Astrocyte of the hippocampus (primary cell): ENCODE results near the gene SHISA2.

ENCODE experiments used
- DNase-seq: peaks from one replicate; pipeline ENCODE4 v3.0.0; 2011; ENCODE audit warnings: low read depth, low spot score

The SHISA2 gene

GRCh38 chr13:26048741-26049140 lies 3.1 kb downstream of the SHISA2 start:
- no peak for DNase-seq

- no peak for DNase-seq
Measured at GRCh38 chr13:26047040-26047439, 4.8 kb downstream of the SHISA2 start.

GRCh38 chr13:26046639-26047038 lies 5.2 kb downstream of the SHISA2 start:
- no peak for DNase-seq

GRCh38 chr13:26045142-26045541 lies 6.7 kb downstream of the SHISA2 start:
- no peak for DNase-seq

GRCh38 chr13:26042785-26043184 lies 9.0 kb downstream of the SHISA2 start:
- DNase-seq = no peak

- DNase-seq = no peak
Measured at GRCh38 chr13:26041444-26041843, 10.4 kb downstream of the SHISA2 start.

GRCh38 chr13:26038931-26039475 lies 12.8 kb downstream of the SHISA2 start:
- no peak for DNase-seq

- no peak for DNase-seq
Measured at GRCh38 chr13:26037302-26037701, 14.5 kb downstream of the SHISA2 start.

- DNase-seq = no peak
Measured at GRCh38 chr13:26036383-26036782, 15.4 kb downstream of the SHISA2 start.

GRCh38 chr13:26034018-26034417 lies 17.8 kb downstream of the SHISA2 start:
- no peak for DNase-seq

- DNase-seq = no peak
Measured at GRCh38 chr13:26030331-26030730, 21.5 kb downstream of the SHISA2 start.

- DNase-seq = no peak
Measured at GRCh38 chr13:26029581-26030136, 22.2 kb downstream of the SHISA2 start.

- DNase-seq = no peak
Measured at GRCh38 chr13:26026211-26026610, 25.6 kb downstream of the SHISA2 start.

GRCh38 chr13:26025771-26026170 lies 26.0 kb downstream of the SHISA2 start:
- no peak for DNase-seq

GRCh38 chr13:26025196-26025595 lies 26.6 kb downstream of the SHISA2 start:
- DNase-seq = no peak

GRCh38 chr13:26024558-26024957 lies 27.3 kb downstream of the SHISA2 start:
- DNase-seq = peak; percentile 68

GRCh38 chr13:26022538-26023292 lies 29.1 kb downstream of the SHISA2 start:
- DNase-seq = peak; percentile 90

GRCh38 chr13:26021956-26022355 lies 29.9 kb downstream of the SHISA2 start:
- no peak for DNase-seq

GRCh38 chr13:26021516-26021915 lies 30.3 kb downstream of the SHISA2 start:
- peak; percentile 50 for DNase-seq

- DNase-seq = no peak
Measured at GRCh38 chr13:26020891-26021290, 30.9 kb downstream of the SHISA2 start.

- DNase-seq = peak; percentile 70
Measured at GRCh38 chr13:26019881-26020870, 31.6 kb downstream of the SHISA2 start.

- no peak for DNase-seq
Measured at GRCh38 chr13:26019251-26019650, 32.6 kb downstream of the SHISA2 start.
